ENCODE results near the gene GPSM1.

GPSM1 gene

DNA sequence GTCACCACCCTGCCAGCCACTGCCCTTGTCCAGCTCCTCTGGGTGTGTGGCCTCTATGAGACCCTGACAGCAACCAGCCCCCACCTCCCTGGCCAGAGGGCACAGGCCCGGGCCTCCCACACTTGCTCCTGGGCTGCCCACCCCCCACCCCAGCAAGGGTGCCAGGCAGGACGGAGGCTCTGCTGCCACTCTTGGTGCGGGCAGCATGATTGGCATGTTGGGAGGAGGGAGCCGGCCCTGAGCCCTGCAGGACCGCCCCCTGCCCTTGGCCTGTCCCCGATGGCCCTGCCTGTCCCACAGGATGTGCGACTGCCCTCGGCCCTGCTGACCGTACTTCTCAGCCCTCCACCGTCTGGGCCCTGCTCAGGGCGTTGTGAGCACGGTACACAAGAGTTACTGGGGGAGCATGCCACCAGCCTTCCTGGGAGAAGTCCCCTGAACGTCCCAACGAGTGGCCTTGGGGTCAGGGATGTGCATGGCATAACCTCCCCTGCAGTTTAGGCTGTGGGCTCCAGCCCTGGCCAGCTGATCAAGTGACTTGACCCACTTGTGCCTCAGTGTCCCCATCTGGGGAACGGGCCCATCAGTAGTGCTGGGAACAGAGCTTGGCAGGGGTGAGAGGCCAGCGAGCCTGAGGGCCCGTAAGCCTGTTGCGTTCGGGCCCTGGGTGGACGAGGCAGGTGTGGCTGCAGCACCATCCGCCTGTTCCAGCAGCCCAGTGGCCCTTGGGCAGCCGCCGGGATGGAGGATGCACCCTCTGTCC lies 16.0 kb downstream of the GPSM1 start:
- TF ChIP-seq CTCF (IDR thresholded peaks at IDR 0.05; ENCODE audit: insufficient read depth, low read length, poor library complexity, severe bottlenecking), result no peak
- no peak for DNase-seq (ENCODE audit: extremely low read depth, insufficient read length)
- H3K4me3 ChIP-seq (replicated peaks; ENCODE audit: low read depth, low read length), result no peak overlapping the region
- H3K27me3 ChIP-seq (replicated peaks; ENCODE audit: control insufficient read depth, insufficient read depth, low read length), result no peaks in the 10 kb centered on the region
- no peaks in the 10 kb centered on the region for H3K36me3 ChIP-seq (ENCODE audit: control insufficient read depth, insufficient read depth, low read length)

GRCh38 chr9:136343884-136344269 lies 16.5 kb downstream of the GPSM1 start:
- no peak for TF ChIP-seq CTCF (IDR thresholded peaks at IDR 0.05; ENCODE audit: insufficient read depth, low read length, poor library complexity, severe bottlenecking)
- Histone ChIP-seq H3K36me3 (ENCODE audit: control insufficient read depth, insufficient read depth, low read length) (no peaks in the 10 kb centered on the region), H3K4me3 (replicated peaks; ENCODE audit: low read depth, low read length) (no peak overlapping the region), H3K27me3 (replicated peaks; ENCODE audit: control insufficient read depth, insufficient read depth, low read length) (no peaks in the 10 kb centered on the region)
- DNase-seq (ENCODE audit: extremely low read depth, insufficient read length), result no peak

DNA sequence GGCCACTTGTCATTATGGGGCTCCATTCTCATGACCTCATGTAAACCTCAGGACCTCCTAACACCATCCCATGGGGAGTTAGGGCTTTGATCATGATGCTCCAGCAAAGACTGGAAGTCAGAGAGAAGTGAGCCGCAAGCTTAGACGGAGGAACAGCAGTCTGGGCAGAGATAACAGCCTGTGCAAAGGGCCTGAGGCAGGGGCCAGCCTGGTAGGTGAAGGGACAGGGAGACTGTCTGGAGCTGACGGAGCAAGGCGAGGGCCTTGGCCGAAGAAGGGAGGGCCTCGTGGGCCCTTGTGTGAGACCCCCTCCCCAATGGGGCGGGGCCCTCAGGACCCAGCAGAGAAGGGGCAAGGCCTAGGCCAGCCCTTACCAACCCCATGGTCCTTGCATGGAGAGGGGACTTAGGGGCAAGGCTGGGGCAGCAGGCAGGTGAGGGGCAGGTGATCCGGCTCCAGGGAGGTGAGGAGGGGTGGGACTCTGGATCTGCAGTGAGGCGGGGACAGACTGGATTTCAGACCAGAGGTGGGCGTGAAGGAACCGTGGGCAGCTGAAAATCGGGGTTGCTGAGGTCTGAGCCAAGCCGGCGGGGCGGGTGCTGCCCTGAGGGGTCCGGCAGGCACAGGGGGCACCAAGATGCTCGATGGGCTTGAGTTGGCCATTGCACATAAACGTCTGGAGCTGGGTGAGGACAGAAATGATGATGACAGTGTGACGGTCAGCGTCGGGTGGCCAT lies 17.4 kb downstream of the GPSM1 start:
- Histone ChIP-seq H3K36me3 (ENCODE audit: control insufficient read depth, insufficient read depth, low read length) (no peaks in the 10 kb centered on the region), H3K4me3 (replicated peaks; ENCODE audit: low read depth, low read length) (no peak overlapping the region), H3K27me3 (replicated peaks; ENCODE audit: control insufficient read depth, insufficient read depth, low read length) (no peaks in the 10 kb centered on the region)
- DNase-seq (ENCODE audit: extremely low read depth, insufficient read length), result no peak
- no peak for TF ChIP-seq CTCF (IDR thresholded peaks at IDR 0.05; ENCODE audit: insufficient read depth, low read length, poor library complexity, severe bottlenecking)

- Histone ChIP-seq H3K27me3 (replicated peaks; ENCODE audit: control insufficient read depth, insufficient read depth, low read length) (no peaks in the 10 kb centered on the region), H3K36me3 (ENCODE audit: control insufficient read depth, insufficient read depth, low read length) (no peaks in the 10 kb centered on the region), H3K4me3 (replicated peaks; ENCODE audit: low read depth, low read length) (no peak overlapping the region)
- DNase-seq (ENCODE audit: extremely low read depth, insufficient read length), result no peak
- TF ChIP-seq CTCF (IDR thresholded peaks at IDR 0.05; ENCODE audit: insufficient read depth, low read length, poor library complexity, severe bottlenecking), result no peak
Measured at GRCh38 chr9:136345281-136346156, 18.2 kb downstream of the GPSM1 start.

DNA sequence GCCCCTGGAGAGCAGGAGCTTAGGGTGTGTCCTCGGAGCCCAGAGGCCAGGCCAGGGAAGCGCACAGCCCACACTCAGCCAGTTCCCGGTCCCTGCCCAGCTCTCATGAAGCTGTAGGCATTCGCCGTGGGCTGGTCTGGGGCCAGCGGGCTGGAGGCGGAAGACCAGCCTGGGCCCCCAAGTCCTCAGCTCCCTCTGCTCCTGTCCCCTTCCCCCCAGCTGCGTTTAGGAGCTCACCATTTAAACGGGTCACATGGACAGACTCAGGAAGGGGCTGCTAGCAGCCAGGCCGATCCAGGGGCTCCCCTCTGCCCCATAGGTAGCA lies 18.8 kb downstream of the GPSM1 start:
- no peak for DNase-seq (ENCODE audit: extremely low read depth, insufficient read length)
- no peaks in the 10 kb centered on the region for H3K36me3 ChIP-seq (ENCODE audit: control insufficient read depth, insufficient read depth, low read length)
- no peak for TF ChIP-seq CTCF (IDR thresholded peaks at IDR 0.05; ENCODE audit: insufficient read depth, low read length, poor library complexity, severe bottlenecking)
- no peak overlapping the region for H3K4me3 ChIP-seq (replicated peaks; ENCODE audit: low read depth, low read length)
- H3K27me3 ChIP-seq (replicated peaks; ENCODE audit: control insufficient read depth, insufficient read depth, low read length), result no peaks in the 10 kb centered on the region

Data from GM06990 (cell line).